ENCODE measurements around the gene MORN4.
"Not testable (repeated sequence)": the region's sequence is repeated elsewhere in the genome, so short reads cannot be mapped to it uniquely, and the experiment has no call there.

Gene MORN4

GRCh38 chr10:97580421-97581367, 52.6 kb downstream of the MORN4 start:
- DNase-seq (ENCODE audit: low read depth) = no peak
- TF ChIP-seq CTCF (IDR thresholded peaks at IDR 0.05; ENCODE audit: insufficient read depth, low read depth, low read length, missing control alignments) = no peak
- H3K4me3 ChIP-seq (ENCODE audit: low read length) = no peak overlapping the region

- no peak overlapping the region for H3K4me3 ChIP-seq (ENCODE audit: low read length)
- no peak for DNase-seq (ENCODE audit: low read depth)
- TF ChIP-seq CTCF (IDR thresholded peaks at IDR 0.05; ENCODE audit: insufficient read depth, low read depth, low read length, missing control alignments) = no peak
These were observed 55.0 kb downstream of the MORN4 start for GRCh38 chr10:97578171-97578844.

GRCh38 chr10:97577701-97578100, 55.6 kb downstream of the MORN4 start:
- no peak for TF ChIP-seq CTCF (IDR thresholded peaks at IDR 0.05; ENCODE audit: insufficient read depth, low read depth, low read length, missing control alignments)
- DNase-seq (ENCODE audit: low read depth) = no peak
- no peak overlapping the region for H3K4me3 ChIP-seq (ENCODE audit: low read length)

GRCh38 chr10:97576487-97576886, 56.8 kb downstream of the MORN4 start:
- not testable (repeated sequence) for DNase-seq (ENCODE audit: low read depth); H3K4me3 ChIP-seq (ENCODE audit: low read length)

- H3K4me3 ChIP-seq (ENCODE audit: low read length) = no peak overlapping the region
- no peak for TF ChIP-seq CTCF (IDR thresholded peaks at IDR 0.05; ENCODE audit: insufficient read depth, low read depth, low read length, missing control alignments)
- no peak for DNase-seq (ENCODE audit: low read depth)
These were observed 58.1 kb downstream of the MORN4 start for GRCh38 chr10:97575127-97575668.

- H3K4me3 ChIP-seq (ENCODE audit: low read length) = no peak overlapping the region
- DNase-seq (ENCODE audit: low read depth) = peak; percentile 95
These were observed 58.8 kb downstream of the MORN4 start for GRCh38 chr10:97574374-97575126.

More at GRCh38 chr10:97574374-97575126, 58.8 kb downstream of the MORN4 start:
- no peak for TF ChIP-seq CTCF (IDR thresholded peaks at IDR 0.05; ENCODE audit: insufficient read depth, low read depth, low read length, missing control alignments)
